ENCODE results near the gene TPRN.

TPRN gene

GRCh38 chr9:137187386-137187785 lies 13.2 kb downstream of the TPRN start:
- ChIA-PET CTCF (interaction anchor here (0.7 to 4.5 kb wide), 4 partner anchors 11 to 60 kb away, joined by 3 to 37 read pairs (median 6); partner anchors contain the start of gene RNF224), POLR2A (ENCODE audit: low non-redundant PET) (interaction anchor here (1.8 to 2.5 kb wide), 3 partner anchors 19 to 55 kb away, joined by 5 to 16 read pairs (median 6); partner anchors contain the start of gene RNF224)
- no peak for TF ChIP-seq CTCF (conservative IDR thresholded peaks at IDR 0.05; ENCODE audit: low read depth)
- DNase-seq (ENCODE audit: low spot score): no peak
- peak overlapping the region; percentile 99 for H3K27ac ChIP-seq

DNA sequence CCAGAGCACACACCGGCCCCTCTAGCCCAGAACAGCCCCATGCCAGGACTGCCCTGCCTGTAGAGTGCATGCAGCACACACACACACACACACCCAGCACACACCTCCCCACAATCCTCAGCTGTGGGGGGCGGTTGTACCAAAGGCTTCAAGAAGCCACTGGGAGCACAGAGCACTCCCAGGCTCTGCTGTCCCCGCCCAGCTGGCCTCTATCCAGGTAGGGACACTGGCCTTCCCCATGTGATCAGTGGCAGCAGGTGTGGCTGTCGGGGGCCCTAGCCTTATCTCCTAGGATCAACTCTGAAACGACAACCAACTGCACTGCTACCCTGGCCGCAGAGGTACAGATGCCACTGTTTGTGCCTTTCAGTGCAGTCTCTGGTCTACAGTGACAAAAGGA lies 14.2 kb downstream of the TPRN start:
- CTCF ChIA-PET: interaction anchor here (2.6 kb wide), 1 partner anchor 10 kb away, joined by 9 read pairs; no protein-coding TSS in a partner anchor
- H3K27ac ChIP-seq: peak overlapping the region; percentile 13; the same call in 1 of the 2 replicates
- TF ChIP-seq CTCF (conservative IDR thresholded peaks at IDR 0.05; ENCODE audit: low read depth): no peak
- no peak for DNase-seq (ENCODE audit: low spot score)
- POLR2A ChIA-PET (ENCODE audit: low non-redundant PET): no interaction called here

- DNase-seq (ENCODE audit: low spot score): no peak
- CTCF ChIA-PET: no interaction called here
Observed at GRCh38 chr9:137185921-137186320, 14.6 kb downstream of the TPRN start.

DNA sequence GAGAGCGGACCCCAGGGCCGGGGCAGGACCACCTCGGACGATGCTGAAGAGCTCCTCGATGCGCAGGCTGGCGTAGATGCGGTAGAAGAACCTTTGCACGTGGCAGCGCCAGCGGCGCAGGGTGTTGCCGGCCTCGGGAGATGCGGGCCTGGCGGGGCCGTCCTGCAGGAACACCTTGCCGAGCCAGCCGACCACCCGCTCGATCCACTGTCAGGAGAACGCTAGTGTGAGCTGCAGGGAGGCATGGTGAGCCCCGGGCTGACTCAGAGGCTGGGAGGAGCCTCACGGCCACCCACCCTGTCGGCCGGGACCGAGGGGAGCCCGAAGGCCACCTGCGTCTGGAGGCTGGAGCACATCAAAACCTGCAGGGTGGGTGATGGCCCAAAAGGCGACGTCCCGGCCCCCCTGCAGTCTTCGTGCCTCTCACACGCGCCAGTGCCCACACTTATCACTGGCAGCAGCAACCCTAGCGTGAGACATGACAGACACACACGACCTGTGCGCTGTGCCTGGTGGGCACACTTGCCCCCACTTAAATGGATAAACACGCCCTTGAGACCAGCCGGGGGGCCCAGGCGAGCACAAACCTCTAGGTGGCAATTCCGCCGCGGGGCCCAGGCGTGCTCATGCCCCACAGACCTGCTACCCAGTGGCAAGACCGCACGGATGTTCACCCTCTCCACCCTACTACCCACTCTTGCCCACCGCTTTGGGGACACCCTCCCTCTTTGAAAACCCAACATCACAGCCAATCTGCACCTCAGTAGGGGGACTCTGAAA lies 15.5 kb downstream of the TPRN start:
- H3K27ac ChIP-seq: no peak overlapping the region
- ChIA-PET POLR2A (ENCODE audit: low non-redundant PET) (no interaction called here), CTCF (no interaction called here)
- DNase-seq (ENCODE audit: low spot score): no peak
- TF ChIP-seq CTCF (conservative IDR thresholded peaks at IDR 0.05; ENCODE audit: low read depth): no peak

More at GRCh38 chr9:137185921-137186320, 14.6 kb downstream of the TPRN start:
- 0 out of 2 replicates have a peak overlapping the region, but pooled peaks have one; percentile 13 for H3K27ac ChIP-seq
- no peak for TF ChIP-seq CTCF (conservative IDR thresholded peaks at IDR 0.05; ENCODE audit: low read depth)
- POLR2A ChIA-PET (ENCODE audit: low non-redundant PET): no interaction called here

GRCh38 chr9:137183980-137184595 lies 16.5 kb downstream of the TPRN start:
- TF ChIP-seq CTCF (conservative IDR thresholded peaks at IDR 0.05; ENCODE audit: low read depth): no peak
- CTCF ChIA-PET: no interaction called here
- no peak for DNase-seq (ENCODE audit: low spot score)
- POLR2A ChIA-PET (ENCODE audit: low non-redundant PET): no interaction called here
- no peak overlapping the region for H3K27ac ChIP-seq

GRCh38 chr9:137182836-137183235 lies 17.7 kb downstream of the TPRN start:
- H3K27ac ChIP-seq: no peak overlapping the region
- DNase-seq (ENCODE audit: low spot score): no peak
- ChIA-PET POLR2A (ENCODE audit: low non-redundant PET) (no interaction called here), CTCF (interaction anchor here (0.5 to 0.6 kb wide), 3 partner anchors 8 to 44 kb away, joined by 3 read pairs; no protein-coding TSS in a partner anchor)
- TF ChIP-seq CTCF (conservative IDR thresholded peaks at IDR 0.05; ENCODE audit: low read depth): no peak
